Measurements from ENCODE around the gene MACROD1. TPM values are rescaled to one million over a fixed set of nuclear protein-coding genes. Genes with fewer than 3 reads are reported as not detected.

MACROD1 gene
- total RNA-seq, 2 experiments from 2014 or later = 6.0 to 6.3 TPM

DNA sequence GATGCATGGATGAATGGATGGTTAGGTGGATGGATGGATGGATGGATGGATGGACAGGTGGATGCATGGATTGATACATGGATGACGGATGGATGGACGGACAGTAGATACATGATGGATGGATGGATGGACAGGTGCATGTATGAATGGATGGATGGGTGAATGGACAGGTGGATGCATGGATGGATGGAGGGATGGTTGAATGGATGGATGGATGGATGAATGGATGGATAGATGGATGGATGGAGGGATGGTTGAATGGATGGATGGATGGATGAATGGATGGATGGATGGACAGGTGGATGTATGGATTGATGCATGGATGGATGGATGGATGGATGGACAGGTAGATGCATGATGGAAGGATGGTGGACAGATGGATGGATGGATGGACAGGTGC, 51.7 kb downstream of the MACROD1 start:
- no peak overlapping the region for H3K4me3 ChIP-seq (ENCODE audit: low read length)
- no peak overlapping the region for H3K27ac ChIP-seq (ENCODE audit: low read depth in 1 of 2, low read length in 2 of 2)
- intact Hi-C loops (cut with DNase I, micrococcal nuclease) = no loop called here
- ChIA-PET CTCF (no interaction called here), POLR2A (no interaction called here)
- peaks cover 0 to 14% of the 10 kb centered on the region in 2 experiments for H3K9me3 ChIP-seq (ENCODE audit: control insufficient read depth in 1 of 2, insufficient read depth in 1 of 2, low read length in 2 of 2)
- no peak overlapping the region for H3K4me3 Mint-ChIP-seq
- no peaks in the 10 kb centered on the region for H3K4me1 ChIP-seq (ENCODE audit: insufficient read depth, low read length)
- H3K27me3 ChIP-seq (ENCODE audit: control insufficient read depth in 1 of 2, insufficient read depth in 2 of 2, low read length in 2 of 2) = no peaks in the 10 kb centered on the region
- ATAC-seq (ENCODE audit: poor library complexity) = no peak
- TF ChIP-seq, protein P1, sequence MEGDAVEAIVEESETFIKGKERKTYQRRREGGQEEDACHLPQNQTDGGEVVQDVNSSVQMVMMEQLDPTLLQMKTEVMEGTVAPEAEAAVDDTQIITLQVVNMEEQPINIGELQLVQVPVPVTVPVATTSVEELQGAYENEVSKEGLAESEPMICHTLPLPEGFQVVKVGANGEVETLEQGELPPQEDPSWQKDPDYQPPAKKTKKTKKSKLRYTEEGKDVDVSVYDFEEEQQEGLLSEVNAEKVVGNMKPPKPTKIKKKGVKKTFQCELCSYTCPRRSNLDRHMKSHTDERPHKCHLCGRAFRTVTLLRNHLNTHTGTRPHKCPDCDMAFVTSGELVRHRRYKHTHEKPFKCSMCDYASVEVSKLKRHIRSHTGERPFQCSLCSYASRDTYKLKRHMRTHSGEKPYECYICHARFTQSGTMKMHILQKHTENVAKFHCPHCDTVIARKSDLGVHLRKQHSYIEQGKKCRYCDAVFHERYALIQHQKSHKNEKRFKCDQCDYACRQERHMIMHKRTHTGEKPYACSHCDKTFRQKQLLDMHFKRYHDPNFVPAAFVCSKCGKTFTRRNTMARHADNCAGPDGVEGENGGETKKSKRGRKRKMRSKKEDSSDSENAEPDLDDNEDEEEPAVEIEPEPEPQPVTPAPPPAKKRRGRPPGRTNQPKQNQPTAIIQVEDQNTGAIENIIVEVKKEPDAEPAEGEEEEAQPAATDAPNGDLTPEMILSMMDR (IDR thresholded peaks at IDR 0.05) = no peak
- no peaks in the 10 kb centered on the region for H3K36me3 Mint-ChIP-seq (ENCODE audit: low read depth)
- H3K27me3 Mint-ChIP-seq = no peaks in the 10 kb centered on the region
- no peaks in the 10 kb centered on the region for H3K4me1 Mint-ChIP-seq (ENCODE audit: low read depth)
- no peaks in the 10 kb centered on the region for H3K36me3 ChIP-seq (ENCODE audit: insufficient read depth, low read length)
- DNase-seq = no peak
- no peaks in the 10 kb centered on the region for H3K9me3 Mint-ChIP-seq
- no peak overlapping the region for H3K27ac Mint-ChIP-seq

GRCh38 chr11:64113462-64113780, 52.5 kb downstream of the MACROD1 start:
- CTCF ChIA-PET = no interaction called here

GRCh38 chr11:64112771-64113461, 53.0 kb downstream of the MACROD1 start:
- H3K4me3 ChIP-seq (ENCODE audit: low read length) = no peak overlapping the region
- Mint-ChIP-seq H3K27ac (no peak overlapping the region), H3K4me3 (no peak overlapping the region), H3K36me3 (ENCODE audit: low read depth) (no peaks in the 10 kb centered on the region), H3K27me3 (no peaks in the 10 kb centered on the region), H3K4me1 (ENCODE audit: low read depth) (no peaks in the 10 kb centered on the region), H3K9me3 (no peaks in the 10 kb centered on the region)
- TF ChIP-seq, protein P1 (IDR thresholded peaks at IDR 0.05) = no peak
- intact Hi-C loops (cut with DNase I, micrococcal nuclease) = no loop called here
- H3K4me1 ChIP-seq (ENCODE audit: insufficient read depth, low read length) = no peaks in the 10 kb centered on the region
- H3K27me3 ChIP-seq (ENCODE audit: control insufficient read depth in 1 of 2, insufficient read depth in 2 of 2, low read length in 2 of 2) = no peaks in the 10 kb centered on the region
- ATAC-seq (ENCODE audit: poor library complexity) = no peak
- peaks cover 0 to 14% of the 10 kb centered on the region in 2 experiments for H3K9me3 ChIP-seq (ENCODE audit: control insufficient read depth in 1 of 2, insufficient read depth in 1 of 2, low read length in 2 of 2)
- CTCF ChIA-PET = no interaction called here
- DNase-seq = no peak
- POLR2A ChIA-PET = no interaction called here
- no peak overlapping the region for H3K27ac ChIP-seq (ENCODE audit: low read depth in 1 of 2, low read length in 2 of 2)
- H3K36me3 ChIP-seq (ENCODE audit: insufficient read depth, low read length) = no peaks in the 10 kb centered on the region

More at GRCh38 chr11:64113462-64113780, 52.5 kb downstream of the MACROD1 start:
- H3K27me3 Mint-ChIP-seq = no peaks in the 10 kb centered on the region
- no peak for DNase-seq
- Histone ChIP-seq H3K27me3 (ENCODE audit: control insufficient read depth in 1 of 2, insufficient read depth in 2 of 2, low read length in 2 of 2) (no peaks in the 10 kb centered on the region), H3K27ac (ENCODE audit: low read depth in 1 of 2, low read length in 2 of 2) (no peak overlapping the region), H3K4me3 (ENCODE audit: low read length) (no peak overlapping the region), H3K4me1 (ENCODE audit: insufficient read depth, low read length) (no peaks in the 10 kb centered on the region), H3K9me3 (ENCODE audit: control insufficient read depth in 1 of 2, insufficient read depth in 1 of 2, low read length in 2 of 2) (peaks cover 0 to 14% of the 10 kb centered on the region in 2 experiments), H3K36me3 (ENCODE audit: insufficient read depth, low read length) (no peaks in the 10 kb centered on the region)
- H3K36me3 Mint-ChIP-seq (ENCODE audit: low read depth) = no peaks in the 10 kb centered on the region
- no peaks in the 10 kb centered on the region for H3K9me3 Mint-ChIP-seq
- TF ChIP-seq, protein P1 (IDR thresholded peaks at IDR 0.05) = no peak
- POLR2A ChIA-PET = no interaction called here
- intact Hi-C loops (cut with DNase I, micrococcal nuclease) = no loop called here
- ATAC-seq (ENCODE audit: poor library complexity) = no peak
- no peak overlapping the region for H3K27ac Mint-ChIP-seq
- H3K4me1 Mint-ChIP-seq (ENCODE audit: low read depth) = no peaks in the 10 kb centered on the region
- no peak overlapping the region for H3K4me3 Mint-ChIP-seq
